HG03045 (cell line): ENCODE results near the gene MYO18A.
"Not testable (repeated sequence)": the region's sequence is repeated elsewhere in the genome, so short reads cannot be mapped to it uniquely, and the experiment has no call there.

Experiments
- ATAC-seq: cut with Tn5 transposase; IDR thresholded peaks from one replicate; pipeline ENCODE4 v1.9.1; 2021; ENCODE audit warnings: mild to moderate bottlenecking, moderate library complexity; ENCODE audit not compliant: unreplicated experiment

The MYO18A gene

GRCh38 chr17:29196769-29197515 is 16.7 kb upstream of the MYO18A start:
- ATAC-seq = no peak

- no peak for ATAC-seq
Measured at GRCh38 chr17:29195465-29196081, 15.4 kb upstream of the MYO18A start.

GRCh38 chr17:29194669-29195068 is 14.5 kb upstream of the MYO18A start:
- ATAC-seq = no peak

- ATAC-seq = no peak
Measured at GRCh38 chr17:29193146-29193545, 12.9 kb upstream of the MYO18A start.

- ATAC-seq = no peak
Measured at GRCh38 chr17:29190592-29191207, 10.5 kb upstream of the MYO18A start.

GRCh38 chr17:29190039-29190438 is 9.8 kb upstream of the MYO18A start:
- no peak for ATAC-seq

GRCh38 chr17:29189355-29189754 is 9.2 kb upstream of the MYO18A start:
- ATAC-seq = no peak

GRCh38 chr17:29181226-29181625 is 1.0 kb upstream of the MYO18A start:
- ATAC-seq = no peak

GRCh38 chr17:29180788-29181160 is 576 bp upstream of the MYO18A start:
- ATAC-seq = no peak

- ATAC-seq = no peak
Measured at GRCh38 chr17:29179232-29180033, 765 bp downstream of the MYO18A start.

- no peak for ATAC-seq
Measured at GRCh38 chr17:29178750-29179231, 1.4 kb downstream of the MYO18A start.

GRCh38 chr17:29177871-29178749 is 2.1 kb downstream of the MYO18A start:
- no peak for ATAC-seq

- no peak for ATAC-seq
Measured at GRCh38 chr17:29177541-29177870, 2.7 kb downstream of the MYO18A start.

- ATAC-seq = peak; percentile 57
Measured at GRCh38 chr17:29176558-29177351, 3.4 kb downstream of the MYO18A start.

GRCh38 chr17:29175349-29175748 is 4.8 kb downstream of the MYO18A start:
- ATAC-seq = no peak

GRCh38 chr17:29172589-29172988 is 7.6 kb downstream of the MYO18A start:
- no peak for ATAC-seq

GRCh38 chr17:29170682-29171081 is 9.5 kb downstream of the MYO18A start:
- ATAC-seq = no peak

GRCh38 chr17:29169806-29170591 is 10.2 kb downstream of the MYO18A start:
- no peak for ATAC-seq

- ATAC-seq = not testable (repeated sequence)
Measured at GRCh38 chr17:29168759-29169126, 11.5 kb downstream of the MYO18A start.
